ENCODE measurements around the gene GIN1. TPM values are rescaled to one million over a fixed set of nuclear protein-coding genes. Genes with fewer than 3 reads are reported as not detected.

Gene GIN1
- total RNA-seq (2012; rRNA removed) = 2.9 and 6.4 TPM in 2 replicates
- 1.8 and 3.1 TPM in 2 replicates for polyA plus RNA-seq (2012; rRNA removed)
- 0.12 and 0.26 TPM in 2 replicates for polyA plus RNA-seq (2012; cell fraction: cytosol; rRNA removed)
- polyA plus RNA-seq (2012; cell fraction: nucleus; rRNA removed; ENCODE audit: low replicate concordance) = 0.29 and 2.1 TPM in 2 replicates
- percentile 55 among the genes with signal in this experiment for Bru-seq, nascent RNA
- BruChase-seq, experiment 1, labeled RNA remaining after a 6-hour chase = percentile 44 among the genes with signal in this experiment
- percentile 45 among the genes with signal in this experiment for BruChase-seq, experiment 2, labeled RNA remaining after a 2-hour chase
- long read RNA-seq, partial matches to known transcripts = 0 of 4 reads
- long read RNA-seq, other reads (novel, unspliced or antisense) = 1 of 4 reads

GRCh38 chr5:103119765-103120606 is at the start of gene GIN1, which contains the start of gene PPIP5K2:
Gene GIN1, minus strand, starts transcription at chr5:103120138. Its CDS starts 11,431 bp downstream, at chr5:103108707.
Gene PPIP5K2, plus strand, starts transcription at chr5:103120301. Its CDS starts 9,289 bp downstream, at chr5:103129590.
- intact Hi-C loops (cut with micrococcal nuclease) = loop anchor here (10.0 kb wide), 1 partner anchor 365 kb away; the partner anchor contains the start of gene PAM
- BruUV-seq (replicated peaks) = no TSS peak
- CTCF ChIA-PET = interaction anchor here (0.6 to 1.2 kb wide), 3 partner anchors 9 to 443 kb away, joined by 3 read pairs; no protein-coding TSS in a partner anchor
- TF ChIP-seq BHLHE40 (IDR thresholded peaks at IDR 0.05; ENCODE audit: low read depth, low read length) = no peak; the same call in 1 of the 2 replicates
- no peak for TF ChIP-seq RCOR1 (IDR thresholded peaks at IDR 0.05; ENCODE audit: insufficient replicate concordance, low read length)
- no peak for TF ChIP-seq RFX5 (IDR thresholded peaks at IDR 0.05; ENCODE audit: low read depth, low read length)
- peak; percentile 76 for TF ChIP-seq POLR2A (IDR thresholded peaks at IDR 0.05; ENCODE audit: low read depth, low read length)
- TF ChIP-seq FOS (IDR thresholded peaks at IDR 0.05; ENCODE audit: low read depth, low read length) = no peak
- peak; percentile 76; the same call in 1 of the 2 replicates for TF ChIP-seq ELK1 (IDR thresholded peaks at IDR 0.05; ENCODE audit: borderline replicate concordance, low read depth, low read length)
- no peak for TF ChIP-seq CHD1 (IDR thresholded peaks at IDR 0.05; ENCODE audit: low read depth, low read length)
- no peak for TF ChIP-seq RAD21 (IDR thresholded peaks at IDR 0.05; ENCODE audit: low read length)
- TF ChIP-seq SMC3 (IDR thresholded peaks at IDR 0.05; ENCODE audit: low read depth, low read length) = 0 out of 2 replicates have a peak, but pooled peaks have one; percentile 10
- peak; percentile 98 for TF ChIP-seq MXI1 (IDR thresholded peaks at IDR 0.05; ENCODE audit: borderline replicate concordance, low read depth, low read length)
- no peak for TF ChIP-seq CTCF (conservative IDR thresholded peaks at IDR 0.05; ENCODE audit: low read depth, low read length)
- no peak for TF ChIP-seq MAFK (IDR thresholded peaks at IDR 0.05; ENCODE audit: low read depth, low read length)

More at GRCh38 chr5:103119765-103120606, at the start of gene GIN1, which contains the start of gene PPIP5K2:
- Histone ChIP-seq H3K4me2 (ENCODE audit: low read depth, low read length) (peak within 1 kb of the TSS; percentile 99), H2AK9ac (replicated peaks; ENCODE audit: low read depth, low read length, poor library complexity) (peak within 1 kb of the TSS; percentile 85), H3K27me3 (ENCODE audit: control insufficient read depth, insufficient read depth, low read length) (no peaks in the 10 kb centered on the region), H2BK5ac (ENCODE audit: low read depth, low read length, poor library complexity, severe bottlenecking) (peak within 1 kb of the TSS; percentile 92), H2BK120ac (ENCODE audit: low read depth, low read length) (peak within 1 kb of the TSS; percentile 69), H3K14ac (replicated peaks; ENCODE audit: low read depth, low read length) (peak within 1 kb of the TSS; percentile 90), H4K8ac (ENCODE audit: low read depth in 2 of 2, low read length in 2 of 2) (peak within 1 kb of the TSS; percentile 66 to 99), H2BK20ac (ENCODE audit: low read depth, low read length) (peak within 1 kb of the TSS; percentile 47; the same call in 1 of the 2 replicates), H3K4me3 (ENCODE audit: insufficient read depth, low read depth, low read length) (peak within 1 kb of the TSS; percentile 81), H3K56ac (ENCODE audit: extremely low read depth, insufficient read depth, low read length) (peak within 1 kb of the TSS; percentile 99), H3K23ac (ENCODE audit: low read depth, low read length) (peak within 1 kb of the TSS; percentile 87), H2AFZ (replicated peaks; ENCODE audit: low read length, poor library complexity) (peak within 1 kb of the TSS; percentile 96), H4K5ac (ENCODE audit: low read depth, low read length) (peak within 1 kb of the TSS; percentile 97), H3K9ac (ENCODE audit: low read depth, low read length) (peak within 1 kb of the TSS; percentile 99), H3K18ac (ENCODE audit: low read depth, low read length) (peak within 1 kb of the TSS; percentile 91), H3K9me1 (ENCODE audit: insufficient read depth, low read length) (0 out of 2 replicates have a peak, but pooled peaks cover 4% of the 10 kb centered on the region), H4K91ac (ENCODE audit: insufficient read depth, low read depth, low read length) (peak within 1 kb of the TSS; percentile 85), H3K36me3 (ENCODE audit: control insufficient read depth, insufficient read depth, low read length) (no peaks in the 10 kb centered on the region), H3K9me3 (ENCODE audit: control insufficient read depth, insufficient read depth, low read length) (no peaks in the 10 kb centered on the region), H4K20me1 (ENCODE audit: insufficient read depth, low read length) (no peaks in the 10 kb centered on the region; the same call in 1 of the 2 replicates), H3K4me1 (ENCODE audit: control insufficient read depth, insufficient read depth, low read length) (no peaks in the 10 kb centered on the region), H2BK15ac (ENCODE audit: low read depth, low read length) (peak within 1 kb of the TSS; percentile 39; the same call in 1 of the 3 replicates), H2AK5ac (ENCODE audit: low read depth, low read length) (peak within 1 kb of the TSS; percentile 67; the same call in 1 of the 2 replicates), H3K79me1 (ENCODE audit: low read depth in 1 of 2, low read length in 2 of 2) (peaks cover 7 to 36% of the 10 kb centered on the region in 2 experiments; a peak in 3 of 4 replicates), H3K27ac (ENCODE audit: insufficient read depth, low read length) (peak within 1 kb of the TSS; percentile 86), H3K4ac (ENCODE audit: low read depth, low read length) (peak within 1 kb of the TSS; percentile 89)
- in situ Hi-C loops (cut with MboI; ENCODE audit: low sequenced_read_pairs) (loop anchor here (10.0 kb wide), 1 partner anchor 365 kb away; the partner anchor contains the start of gene PAM), dilution Hi-C loops (cut with HindIII; ENCODE audit: low sequenced_read_pairs, unreplicated experiment) (no loop called here)
- ATAC-seq (ENCODE audit: low read depth) (peak; percentile 97), DNase-seq (peak; percentile 98)
- WGBS, 2 experiments (ENCODE audit: extremely low coverage in 2 of 2, insufficient read length in 1 of 2) = 2% methylated on average over 9 of the region's 46 CpGs; no CpG with 5 or more reads in 1 of the 2 experiments
- POLR2A ChIA-PET (ENCODE audit: unreplicated experiment) = interaction anchor here (0.8 kb wide), 1 partner anchor 14 kb away, joined by 3 read pairs; no protein-coding TSS in a partner anchor

Data from IMR-90 (cell line).